Glomerular visceral epithelial cell (primary cell): ENCODE results near the gene TRAIP.
"Not testable (repeated sequence)": the region's sequence is repeated elsewhere in the genome, so short reads cannot be mapped to it uniquely, and the experiment has no call there.

Experiments
- DNase-seq: peaks from one replicate; pipeline ENCODE4 v3.0.0-alpha.2; 2016; ENCODE audit errors: extremely low spot score

The TRAIP gene

GRCh38 chr3:49856181-49857005 is at the start of gene TRAIP:
TSS of gene TRAIP (minus strand) at chr3:49856564. CDS start at chr3:49856453, 111 bp downstream.
- peak; percentile 92 for DNase-seq

- DNase-seq = not testable (repeated sequence)
These were observed 48.1 kb upstream of the TRAIP start for GRCh38 chr3:49904448-49904847.

GRCh38 chr3:49903451-49904424 is 47.4 kb upstream of the TRAIP start, which contains the start of gene MST1R:
TSS of gene MST1R (minus strand) at chr3:49903873. CDS start at chr3:49903609, 264 bp downstream.
- no peak for DNase-seq

- DNase-seq = no peak
These were observed 46.4 kb upstream of the TRAIP start for GRCh38 chr3:49902511-49903345.

GRCh38 chr3:49901366-49902339 is 45.3 kb upstream of the TRAIP start:
- DNase-seq = no peak

GRCh38 chr3:49900491-49901153 is 44.3 kb upstream of the TRAIP start:
- DNase-seq = peak; percentile 88

GRCh38 chr3:49899815-49900214 is 43.5 kb upstream of the TRAIP start:
- no peak for DNase-seq

GRCh38 chr3:49898991-49899390 is 42.6 kb upstream of the TRAIP start:
- DNase-seq = no peak

- no peak for DNase-seq
These were observed 40.0 kb upstream of the TRAIP start for GRCh38 chr3:49896345-49896744.

- no peak for DNase-seq
These were observed 39.4 kb upstream of the TRAIP start for GRCh38 chr3:49895791-49896190.

GRCh38 chr3:49889296-49889695 is 32.9 kb upstream of the TRAIP start:
- no peak for DNase-seq

- DNase-seq = no peak
These were observed 30.5 kb upstream of the TRAIP start for GRCh38 chr3:49886922-49887265.

- no peak for DNase-seq
These were observed 27.6 kb upstream of the TRAIP start for GRCh38 chr3:49883998-49884397.

GRCh38 chr3:49882166-49882565 is 25.8 kb upstream of the TRAIP start:
- DNase-seq = no peak

GRCh38 chr3:49880581-49881315 is 24.4 kb upstream of the TRAIP start:
- no peak for DNase-seq

- no peak for DNase-seq
These were observed 23.4 kb upstream of the TRAIP start for GRCh38 chr3:49879721-49880120.

- DNase-seq = no peak
These were observed 22.3 kb upstream of the TRAIP start for GRCh38 chr3:49878686-49879085.

- no peak for DNase-seq
These were observed 21.4 kb upstream of the TRAIP start for GRCh38 chr3:49877716-49878115.

GRCh38 chr3:49876567-49876966 is 20.2 kb upstream of the TRAIP start:
- DNase-seq = no peak
